Measurements from ENCODE around the gene INTS3.

Gene INTS3

GRCh38 chr1:153727463-153728304, at the start of gene INTS3:
TSS of gene INTS3 (plus strand) at chr1:153728050. CDS start at chr1:153728635, 585 bp downstream.
- DNase-seq, result peak; percentile 100

- peak; percentile 23 to 36 for DNase-seq
Measured at GRCh38 chr1:153678519-153679336, 49.1 kb upstream of the INTS3 start, which contains the start of gene NPR1. TSS of gene NPR1 (plus strand) at chr1:153678688. CDS start at chr1:153679109, 421 bp downstream.

- no peak for DNase-seq
Measured at GRCh38 chr1:153679337-153680119, 48.3 kb upstream of the INTS3 start.

- no peak for DNase-seq
Measured at GRCh38 chr1:153680120-153680403, 47.8 kb upstream of the INTS3 start.

GRCh38 chr1:153682730-153683129, 45.1 kb upstream of the INTS3 start:
- no peak for DNase-seq

- DNase-seq, result no peak
Measured at GRCh38 chr1:153683854-153684253, 44.0 kb upstream of the INTS3 start.

- no peak for DNase-seq
Measured at GRCh38 chr1:153684892-153685291, 43.0 kb upstream of the INTS3 start.

GRCh38 chr1:153685544-153686340, 42.1 kb upstream of the INTS3 start:
- no peak for DNase-seq

GRCh38 chr1:153687346-153688125, 40.3 kb upstream of the INTS3 start:
- DNase-seq, result no peak

- DNase-seq, result no peak
Measured at GRCh38 chr1:153688276-153688675, 39.6 kb upstream of the INTS3 start.

GRCh38 chr1:153688736-153689328, 39.0 kb upstream of the INTS3 start:
- DNase-seq, result no peak

GRCh38 chr1:153693466-153693865, 34.4 kb upstream of the INTS3 start:
- DNase-seq, result no peak

- no peak for DNase-seq
Measured at GRCh38 chr1:153696741-153697140, 31.1 kb upstream of the INTS3 start.

- no peak for DNase-seq
Measured at GRCh38 chr1:153697191-153698019, 30.4 kb upstream of the INTS3 start.

- DNase-seq, result peak in 1 of 2 experiments; percentile 10
Measured at GRCh38 chr1:153698020-153698922, 29.6 kb upstream of the INTS3 start.

GRCh38 chr1:153698923-153699714, 28.7 kb upstream of the INTS3 start:
- no peak for DNase-seq

GRCh38 chr1:153699768-153700167, 28.1 kb upstream of the INTS3 start:
- DNase-seq, result no peak

- DNase-seq, result no peak
Measured at GRCh38 chr1:153705484-153705883, 22.4 kb upstream of the INTS3 start.
